Upper lobe of left lung (tissue), 6 donors: ENCODE measurements around the gene ELOVL3. TPM values are rescaled to one million over a fixed set of nuclear protein-coding genes. Genes with fewer than 3 reads are reported as not detected.

Source experiments
- ATAC-seq, 2 donors: fragments of 200-7000 bp; cut with Tn5 transposase; one replicate each; pipeline ENCODE4 v1.9.1; 2022; ENCODE audit warnings: mild to moderate bottlenecking in 2 of 2, moderate library complexity in 2 of 2; ENCODE audit not compliant: low FRiP score in 2 of 2
- DNase-seq, 2 donors: peaks; one replicate each; pipeline ENCODE4 v3.0.0-alpha.2; 2019 to 2020
- H3K27ac ChIP-seq, 4 donors: fragments of 200-600 bp; sonication (generic); one replicate each; pipeline ENCODE4 v1.5.1; 2016 to 2019
- H3K27me3 ChIP-seq, 4 donors: fragments of 200-600 bp; sonication (generic); one replicate each; pipeline ENCODE4 v1.5.1; 2017 to 2019
- H3K36me3 ChIP-seq, 4 donors: fragments of 200-600 bp; sonication (generic); one replicate each; pipeline ENCODE4 v1.5.1; 2016 to 2019
- H3K4me1 ChIP-seq, 4 donors: fragments of 200-600 bp; sonication (generic); one replicate each; pipeline ENCODE4 v1.5.1; 2018 to 2019
- H3K4me3 ChIP-seq, 4 donors: fragments of 200-600 bp; sonication (generic); one replicate each; pipeline ENCODE4 v1.5.1; 2017 to 2019; ENCODE audit warnings: mild to moderate bottlenecking in 2 of 4, moderate library complexity in 1 of 4
- H3K9me3 ChIP-seq, 4 donors: fragments of 200-600 bp; sonication (generic); one replicate each; pipeline ENCODE4 v1.5.1; 2018 to 2019
- CTCF ChIP-seq, 6 experiments: fragments of 450-650 bp in 4 of 6; fragments of 200-600 bp in 2 of 6; sonication (generic) in 2 of 6; IDR thresholded peaks; one replicate each; pipeline ENCODE4 v1.5.1; 2016 to 2019; ENCODE audit warnings: antibody characterized with exemption in 6 of 6
- EP300 ChIP-seq, 4 donors: sonication (generic); formaldehyde crosslinking; IDR thresholded peaks; one replicate each; pipeline ENCODE4 v1.5.1; 2017; ENCODE audit warnings: antibody characterized with exemption in 4 of 4, control low read depth in 2 of 4
- POLR2A ChIP-seq, 4 donors: fragments of 450-650 bp; IDR thresholded peaks; one replicate each; pipeline ENCODE4 v1.5.1; 2016 to 2017; ENCODE audit warnings: antibody characterized with exemption in 4 of 4, mild to moderate bottlenecking in 2 of 4
- POLR2AphosphoS5 ChIP-seq, 2 donors: sonication (generic); formaldehyde crosslinking; IDR thresholded peaks; one replicate each; pipeline ENCODE4 v1.5.1; 2017; ENCODE audit warnings: antibody characterized with exemption in 2 of 2
- WGBS, 2 donors: methylation state at CpG; one replicate each; pipeline ENCODE4 v1.1.5; 2017 to 2018; 5-methylcytosine and 5-hydroxymethylcytosine counted together
- total RNA-seq, 6 donors: library from RNA; depleted of rRNA in 4 of 6; stranded (reverse); fragments of >200 nt in 4 of 6; gene quantifications; one replicate each; pipeline versions ENCODE4 v1.1.0 to v1.2.1, GENCODE V29; 2016 to 2021
- donor health status: DM: no; HTN: no; CAD: no; lungs with moderate emphysema.
- donor health status: DM: no; HTN: yes; CAD: no; lungs with severe emphysema.

The ELOVL3 gene
- total RNA-seq, 6 donors from 2014 or later, result 0.46 to 2.7 (median 1.1) TPM; not detected in 3

- no peaks in the 10 kb centered on the region for H3K27me3 ChIP-seq
- TF ChIP-seq POLR2A (IDR thresholded peaks at IDR 0.05), result no peak
- TF ChIP-seq EP300 (IDR thresholded peaks at IDR 0.05), result no peak
- TF ChIP-seq POLR2AphosphoS5 (IDR thresholded peaks at IDR 0.05), result no peak
- TF ChIP-seq CTCF (IDR thresholded peaks at IDR 0.05), result no peak
- H3K4me3 ChIP-seq, result no peak overlapping the region
- ATAC-seq (no peak), DNase-seq (no peak)
- H3K9me3 ChIP-seq, result no peaks in the 10 kb centered on the region
- H3K4me1 ChIP-seq, result peaks cover 27 to 44% (median 38%) of the 10 kb centered on the region in 4 donors
- peak overlapping the region in 3 of 4 donors; percentile 0 to 53 (median 32) for H3K27ac ChIP-seq
- H3K36me3 ChIP-seq, result peaks cover 0 to 17% (median 2%) of the 10 kb centered on the region in 4 donors
Observed at GRCh38 chr10:102267748-102268147, 41.6 kb downstream of the ELOVL3 start.

- H3K4me1 ChIP-seq, result peaks cover 27 to 41% (median 37%) of the 10 kb centered on the region in 4 donors
- no peak for ATAC-seq
- no peak for DNase-seq
- H3K36me3 ChIP-seq, result peaks cover 0 to 11% (median 0%) of the 10 kb centered on the region in 4 donors
- no peaks in the 10 kb centered on the region for H3K9me3 ChIP-seq
- H3K27ac ChIP-seq, result peak overlapping the region in 3 of 4 donors; percentile 0 to 53 (median 32)
- H3K27me3 ChIP-seq, result no peaks in the 10 kb centered on the region
- no peak overlapping the region for H3K4me3 ChIP-seq
- TF ChIP-seq POLR2A (IDR thresholded peaks at IDR 0.05) (no peak), EP300 (IDR thresholded peaks at IDR 0.05) (no peak), POLR2AphosphoS5 (IDR thresholded peaks at IDR 0.05) (no peak), CTCF (IDR thresholded peaks at IDR 0.05) (no peak)
Observed at GRCh38 chr10:102268375-102268888, 42.3 kb downstream of the ELOVL3 start.

- WGBS, 2 donors, result 36 to 39% methylated on average over 3 of the region's 3 CpGs
- Histone ChIP-seq H3K9me3 (no peaks in the 10 kb centered on the region), H3K4me1 (peaks cover 27 to 47% (median 36%) of the 10 kb centered on the region in 4 donors), H3K27me3 (no peaks in the 10 kb centered on the region), H3K4me3 (no peak overlapping the region), H3K36me3 (peaks cover 0 to 7% (median 0%) of the 10 kb centered on the region in 4 donors), H3K27ac (peak overlapping the region in 1 of 4 donors; percentile 42)
- TF ChIP-seq EP300 (IDR thresholded peaks at IDR 0.05) (no peak), POLR2A (IDR thresholded peaks at IDR 0.05) (no peak)
- DNase-seq (no peak), ATAC-seq (no peak)
Observed at GRCh38 chr10:102269017-102269416, 42.9 kb downstream of the ELOVL3 start.

GRCh38 chr10:102274062-102274461 is 48.0 kb downstream of the ELOVL3 start:
- WGBS, 2 donors, result 50 to 55% methylated on average over 1 of the region's 1 CpG
- ATAC-seq (no peak), DNase-seq (no peak)
- TF ChIP-seq POLR2A (IDR thresholded peaks at IDR 0.05) (no peak), CTCF (IDR thresholded peaks at IDR 0.05) (no peak), EP300 (IDR thresholded peaks at IDR 0.05) (no peak), POLR2AphosphoS5 (IDR thresholded peaks at IDR 0.05) (no peak)
- H3K9me3 ChIP-seq, result no peaks in the 10 kb centered on the region
- H3K36me3 ChIP-seq, result peaks cover 0 to 10% (median 0%) of the 10 kb centered on the region in 4 donors
- H3K4me1 ChIP-seq, result peaks cover 3 to 19% (median 11%) of the 10 kb centered on the region in 4 donors
- no peaks in the 10 kb centered on the region for H3K27me3 ChIP-seq
- no peak overlapping the region for H3K4me3 ChIP-seq
- H3K27ac ChIP-seq, result no peak overlapping the region

- H3K4me3 ChIP-seq, result no peak overlapping the region
- no peak overlapping the region for H3K27ac ChIP-seq
- no peaks in the 10 kb centered on the region for H3K9me3 ChIP-seq
- no peaks in the 10 kb centered on the region for H3K27me3 ChIP-seq
- TF ChIP-seq POLR2AphosphoS5 (IDR thresholded peaks at IDR 0.05) (no peak), CTCF (IDR thresholded peaks at IDR 0.05) (no peak), POLR2A (IDR thresholded peaks at IDR 0.05) (no peak), EP300 (IDR thresholded peaks at IDR 0.05) (no peak)
- ATAC-seq (no peak), DNase-seq (no peak)
- peaks cover 12 to 25% (median 18%) of the 10 kb centered on the region in 4 donors for H3K4me1 ChIP-seq
- peaks cover 0 to 10% (median 0%) of the 10 kb centered on the region in 4 donors for H3K36me3 ChIP-seq
- WGBS, 2 donors, result 84 to 91% methylated on average over 2 of the region's 2 CpGs
Observed at GRCh38 chr10:102275343-102275742, 49.2 kb downstream of the ELOVL3 start.
